Tibial nerve (tissue), 4 donors: ENCODE measurements around the gene ELOA. TPM values are rescaled to one million over a fixed set of nuclear protein-coding genes. Genes with fewer than 3 reads are reported as not detected.

ENCODE experiments used
- DNase-seq, 2 donors: peaks; one replicate each; pipeline ENCODE4 v3.0.0-alpha.2; 2019; ENCODE audit warnings: low spot score in 2 of 2
- H3K27ac ChIP-seq, 4 donors: fragments of 200-600 bp; sonication (generic) in 3 of 4; one replicate each; pipeline ENCODE4 v1.5.1; 2017 to 2019; ENCODE audit warnings: mild to moderate bottlenecking in 1 of 4
- H3K27me3 ChIP-seq, 2 donors: fragments of 200-600 bp; sonication (generic) in 1 of 2; one replicate each; pipeline versions ENCODE4 v1.5.1 to v1.6.0; 2017 to 2019
- H3K36me3 ChIP-seq, 3 donors: fragments of 200-600 bp; sonication (generic); one replicate each; pipeline ENCODE4 v1.5.1; 2018 to 2019
- H3K4me1 ChIP-seq, 4 donors: fragments of 200-600 bp; sonication (generic) in 3 of 4; one replicate each; pipeline ENCODE4 v1.5.1; 2017 to 2019
- H3K4me3 ChIP-seq, 4 donors: fragments of 200-600 bp; sonication (generic) in 3 of 4; one replicate each; pipeline ENCODE4 v1.5.1; 2017 to 2019; ENCODE audit warnings: mild to moderate bottlenecking in 1 of 4, moderate library complexity in 1 of 4
- H3K9me3 ChIP-seq, 4 donors: fragments of 200-600 bp; sonication (generic) in 3 of 4; one replicate each; pipeline ENCODE4 v1.5.1; 2017 to 2019
- CTCF ChIP-seq, 5 experiments: fragments of 200-600 bp in 3 of 5; fragments of 450-650 bp in 2 of 5; sonication (generic) in 3 of 5; IDR thresholded peaks; one replicate each; pipeline ENCODE4 v1.5.1; 2016 to 2019; ENCODE audit warnings: antibody characterized with exemption in 5 of 5, mild to moderate bottlenecking in 3 of 5, moderate library complexity in 2 of 5
- EP300 ChIP-seq, 2 donors: sonication (generic); formaldehyde crosslinking; IDR thresholded peaks; one replicate each; pipeline ENCODE4 v1.6.1; 2017; ENCODE audit warnings: antibody characterized with exemption in 2 of 2, mild to moderate bottlenecking in 1 of 2
- POLR2A ChIP-seq, 2 donors: fragments of 450-650 bp; IDR thresholded peaks; one replicate each; pipeline ENCODE4 v1.6.1; 2017; ENCODE audit warnings: antibody characterized with exemption in 2 of 2, mild to moderate bottlenecking in 2 of 2, moderate library complexity in 2 of 2
- WGBS, 2 donors: methylation state at CpG; one replicate each; pipeline ENCODE4 v1.1.5; 2018; 5-methylcytosine and 5-hydroxymethylcytosine counted together
- total RNA-seq, 4 donors: library from RNA; depleted of rRNA; stranded (reverse); fragments of >200 nt; gene quantifications; one replicate each; pipeline ENCODE4 v1.1.0, GENCODE V29; 2016

ELOA gene, protein sequence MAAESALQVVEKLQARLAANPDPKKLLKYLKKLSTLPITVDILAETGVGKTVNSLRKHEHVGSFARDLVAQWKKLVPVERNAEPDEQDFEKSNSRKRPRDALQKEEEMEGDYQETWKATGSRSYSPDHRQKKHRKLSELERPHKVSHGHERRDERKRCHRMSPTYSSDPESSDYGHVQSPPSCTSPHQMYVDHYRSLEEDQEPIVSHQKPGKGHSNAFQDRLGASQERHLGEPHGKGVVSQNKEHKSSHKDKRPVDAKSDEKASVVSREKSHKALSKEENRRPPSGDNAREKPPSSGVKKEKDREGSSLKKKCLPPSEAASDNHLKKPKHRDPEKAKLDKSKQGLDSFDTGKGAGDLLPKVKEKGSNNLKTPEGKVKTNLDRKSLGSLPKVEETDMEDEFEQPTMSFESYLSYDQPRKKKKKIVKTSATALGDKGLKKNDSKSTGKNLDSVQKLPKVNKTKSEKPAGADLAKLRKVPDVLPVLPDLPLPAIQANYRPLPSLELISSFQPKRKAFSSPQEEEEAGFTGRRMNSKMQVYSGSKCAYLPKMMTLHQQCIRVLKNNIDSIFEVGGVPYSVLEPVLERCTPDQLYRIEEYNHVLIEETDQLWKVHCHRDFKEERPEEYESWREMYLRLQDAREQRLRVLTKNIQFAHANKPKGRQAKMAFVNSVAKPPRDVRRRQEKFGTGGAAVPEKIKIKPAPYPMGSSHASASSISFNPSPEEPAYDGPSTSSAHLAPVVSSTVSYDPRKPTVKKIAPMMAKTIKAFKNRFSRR
- 10 to 100 TPM; 21.4 to 32.7 (median 23.7) TPM for total RNA-seq

GRCh38 chr1:23743287-23744152 lies at the start of gene ELOA:
Gene ELOA, plus strand, starts transcription at chr1:23743471. Its CDS starts 33 bp downstream, at chr1:23743504.
- Histone ChIP-seq H3K27ac (peak within 1 kb of the TSS; percentile 18 to 97 (median 86)), H3K4me1 (peaks cover 0 to 51% (median 12%) of the 10 kb centered on the region in 4 donors), H3K9me3 (no peaks in the 10 kb centered on the region), H3K4me3 (peak within 1 kb of the TSS; percentile 53 to 100 (median 74)), H3K27me3 (no peaks in the 10 kb centered on the region), H3K36me3 (no peaks in the 10 kb centered on the region)
- TF ChIP-seq POLR2A (IDR thresholded peaks at IDR 0.05) (peak in 1 of 2 donors; percentile 60), EP300 (IDR thresholded peaks at IDR 0.05) (peak in 1 of 2 donors; percentile 84), CTCF (IDR thresholded peaks at IDR 0.05) (no peak)
- DNase-seq = peak; percentile 31 to 39
- 1% methylated on average over 8 to 56 of the region's 119 CpGs for WGBS, 2 donors

GRCh38 chr1:23693599-23693998 lies 49.7 kb upstream of the ELOA start:
- H3K4me3 ChIP-seq = peak overlapping the region in 1 of 4 donors; percentile 90
- no peaks in the 10 kb centered on the region for H3K27me3 ChIP-seq
- 70 to 74% methylated on average over 2 of the region's 2 CpGs for WGBS, 2 donors
- H3K27ac ChIP-seq = no peak overlapping the region
- H3K4me1 ChIP-seq = peaks cover 8 to 62% (median 27%) of the 10 kb centered on the region in 4 donors
- H3K36me3 ChIP-seq = peaks cover 0 to 57% (median 32%) of the 10 kb centered on the region in 3 donors
- no peak for DNase-seq
- H3K9me3 ChIP-seq = no peaks in the 10 kb centered on the region
- TF ChIP-seq POLR2A (IDR thresholded peaks at IDR 0.05) (no peak), EP300 (IDR thresholded peaks at IDR 0.05) (no peak), CTCF (IDR thresholded peaks at IDR 0.05) (no peak)

- Histone ChIP-seq H3K4me1 (peaks cover 8 to 69% (median 27%) of the 10 kb centered on the region in 4 donors), H3K27me3 (no peaks in the 10 kb centered on the region), H3K36me3 (peaks cover 0 to 64% (median 35%) of the 10 kb centered on the region in 3 donors), H3K4me3 (no peak overlapping the region), H3K9me3 (no peaks in the 10 kb centered on the region), H3K27ac (no peak overlapping the region)
- DNase-seq = no peak
- TF ChIP-seq CTCF (IDR thresholded peaks at IDR 0.05) = no peak
- no peak for TF ChIP-seq EP300 (IDR thresholded peaks at IDR 0.05)
- TF ChIP-seq POLR2A (IDR thresholded peaks at IDR 0.05) = no peak
- 60 to 66% methylated on average over 3 of the region's 3 CpGs for WGBS, 2 donors
These were observed 48.9 kb upstream of the ELOA start for GRCh38 chr1:23694371-23694770.

- Histone ChIP-seq H3K9me3 (no peaks in the 10 kb centered on the region), H3K36me3 (peaks cover 0 to 76% (median 46%) of the 10 kb centered on the region in 3 donors), H3K27me3 (no peaks in the 10 kb centered on the region), H3K4me1 (peaks cover 8 to 72% (median 27%) of the 10 kb centered on the region in 4 donors), H3K4me3 (no peak overlapping the region), H3K27ac (no peak overlapping the region)
- 89 to 95% methylated on average over 3 of the region's 3 CpGs for WGBS, 2 donors
- TF ChIP-seq POLR2A (IDR thresholded peaks at IDR 0.05) (no peak), EP300 (IDR thresholded peaks at IDR 0.05) (no peak), CTCF (IDR thresholded peaks at IDR 0.05) (no peak)
- DNase-seq = no peak
These were observed 47.6 kb upstream of the ELOA start for GRCh38 chr1:23695667-23696066.
